Measurements from ENCODE around the gene HK2. TPM values are rescaled to one million over a fixed set of nuclear protein-coding genes. Genes with fewer than 3 reads are reported as not detected.

Gene HK2
- total RNA-seq, 1 donor from 2014 or later: 15.5 TPM

Other genes starting within 250 kb of the HK2 start
- not detected for gene M1AP, start 185.8 kb upstream of the HK2 start, total RNA-seq
- gene SEMA4F, start 179.9 kb upstream of the HK2 start, total RNA-seq: 3.0 TPM
- 27.0 TPM for gene POLE4, start 124.5 kb downstream of the HK2 start, total RNA-seq

All from cardiac septum (tissue), 1 donor.